Thyroid gland (tissue), 4 donors: Measurements from ENCODE around the gene UBTD1.

Experiments used
- CTCF ChIP-seq, 6 experiments: fragments of 200-600 bp in 3 of 6; fragments of 450-650 bp in 3 of 6; sonication (generic) in 3 of 6; IDR thresholded peaks; one replicate each; pipeline ENCODE4 v1.5.1; 2016 to 2019; ENCODE audit warnings: antibody characterized with exemption in 6 of 6, mild to moderate bottlenecking in 2 of 6, inconsistent platforms in 1 of 6, moderate library complexity in 1 of 6
- POLR2A ChIP-seq, 2 donors: fragments of 450-650 bp; IDR thresholded peaks; one replicate each; pipeline ENCODE4 v1.6.1; 2017; ENCODE audit warnings: antibody characterized with exemption in 2 of 2, mild to moderate bottlenecking in 2 of 2, moderate library complexity in 1 of 2

DNA sequence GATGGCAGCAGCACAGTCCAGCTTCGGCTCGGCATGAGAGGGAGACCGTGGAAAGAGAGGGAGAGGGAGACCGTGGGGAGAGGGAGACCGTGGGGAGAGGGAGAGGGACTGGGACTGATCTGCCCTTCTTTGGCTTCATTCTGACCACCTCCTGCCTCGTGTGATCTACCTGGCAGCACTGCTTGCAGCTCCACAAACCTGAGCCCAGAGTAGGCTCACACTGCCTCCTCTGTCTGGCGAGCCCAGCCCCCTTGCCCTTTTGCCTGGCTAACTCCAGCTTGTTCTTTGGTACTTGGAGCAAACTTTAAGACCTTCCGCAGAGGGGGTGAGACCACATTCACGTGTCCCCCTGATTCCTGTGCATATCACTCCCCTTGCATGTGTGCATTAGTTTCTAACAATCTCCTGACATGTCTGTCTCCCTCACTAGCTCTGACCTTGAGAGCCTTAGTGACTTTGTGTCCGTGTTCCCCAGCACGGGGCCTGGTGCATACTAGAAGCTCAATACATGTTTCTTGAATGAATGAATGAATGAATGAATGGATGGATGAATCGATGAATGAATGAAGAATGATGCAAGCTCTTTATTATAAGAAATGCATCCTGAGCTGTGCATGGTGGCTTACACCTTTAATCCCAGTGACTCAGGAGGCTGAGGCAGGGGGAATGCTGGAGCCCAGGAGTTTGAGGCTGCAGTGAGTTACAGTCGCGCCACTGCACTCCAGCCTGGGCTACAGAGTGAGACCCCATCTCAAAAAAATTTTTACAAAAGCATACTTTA, 31.2 kb downstream of the UBTD1 start:
- TF ChIP-seq CTCF (IDR thresholded peaks at IDR 0.05), result no peak
- TF ChIP-seq POLR2A (IDR thresholded peaks at IDR 0.05), result no peak
